ENCODE results near the gene C17orf67. TPM values are rescaled to one million over a fixed set of nuclear protein-coding genes. Genes with fewer than 3 reads are reported as not detected.

The C17orf67 gene
- total RNA-seq, 3 donors from 2014 or later, result 2.0 to 2.3 (median 2.2) TPM

- ATAC-seq (no peak), DNase-seq (no peak)
- Mint-ChIP-seq H3K36me3 (ENCODE audit: insufficient read depth) (peaks cover 13% of the 10 kb centered on the region), H3K9me3 (no peaks in the 10 kb centered on the region), H3K4me3 (no peak overlapping the region), H3K4me1 (ENCODE audit: low read depth) (no peaks in the 10 kb centered on the region), H3K27me3 (ENCODE audit: low read depth) (no peaks in the 10 kb centered on the region)
These were observed 26.0 kb downstream of the C17orf67 start for GRCh38 chr17:56807723-56808122.

- Mint-ChIP-seq H3K9me3 (no peaks in the 10 kb centered on the region), H3K36me3 (ENCODE audit: insufficient read depth) (peaks cover 10% of the 10 kb centered on the region), H3K4me1 (ENCODE audit: low read depth) (no peaks in the 10 kb centered on the region), H3K4me3 (no peak overlapping the region), H3K27me3 (ENCODE audit: low read depth) (no peaks in the 10 kb centered on the region)
- ATAC-seq, result no peak
- DNase-seq, result no peak
These were observed 26.8 kb downstream of the C17orf67 start for GRCh38 chr17:56806949-56807348.

- Mint-ChIP-seq H3K36me3 (ENCODE audit: insufficient read depth) (peaks cover 8% of the 10 kb centered on the region), H3K4me3 (no peak overlapping the region), H3K27me3 (ENCODE audit: low read depth) (no peaks in the 10 kb centered on the region), H3K9me3 (no peaks in the 10 kb centered on the region), H3K4me1 (ENCODE audit: low read depth) (no peaks in the 10 kb centered on the region)
- no peak for DNase-seq
- ATAC-seq, result no peak
These were observed 29.3 kb downstream of the C17orf67 start for GRCh38 chr17:56804454-56804853.

- Mint-ChIP-seq H3K27me3 (ENCODE audit: low read depth) (no peaks in the 10 kb centered on the region), H3K36me3 (ENCODE audit: insufficient read depth) (peaks cover 10% of the 10 kb centered on the region), H3K4me3 (no peak overlapping the region), H3K9me3 (no peaks in the 10 kb centered on the region), H3K4me1 (ENCODE audit: low read depth) (no peaks in the 10 kb centered on the region)
- ATAC-seq (no peak), DNase-seq (no peak)
These were observed 30.6 kb downstream of the C17orf67 start for GRCh38 chr17:56803071-56803470.

- H3K4me3 Mint-ChIP-seq, result no peak overlapping the region
- peaks cover 7% of the 10 kb centered on the region for H3K36me3 Mint-ChIP-seq (ENCODE audit: insufficient read depth)
- H3K27me3 Mint-ChIP-seq (ENCODE audit: low read depth), result no peaks in the 10 kb centered on the region
- DNase-seq (no peak), ATAC-seq (no peak)
- no peaks in the 10 kb centered on the region for H3K4me1 Mint-ChIP-seq (ENCODE audit: low read depth)
- H3K9me3 Mint-ChIP-seq, result no peaks in the 10 kb centered on the region
These were observed 32.1 kb downstream of the C17orf67 start for GRCh38 chr17:56801459-56802178.

GRCh38 chr17:56798916-56799315 is 34.8 kb downstream of the C17orf67 start:
- H3K4me3 Mint-ChIP-seq, result no peak overlapping the region
- peaks cover 11% of the 10 kb centered on the region for H3K36me3 Mint-ChIP-seq (ENCODE audit: insufficient read depth)
- ATAC-seq, result no peak
- no peak for DNase-seq
- H3K4me1 Mint-ChIP-seq (ENCODE audit: low read depth), result no peaks in the 10 kb centered on the region
- no peaks in the 10 kb centered on the region for H3K9me3 Mint-ChIP-seq
- no peaks in the 10 kb centered on the region for H3K27me3 Mint-ChIP-seq (ENCODE audit: low read depth)

- no peak overlapping the region for H3K4me3 Mint-ChIP-seq
- H3K9me3 Mint-ChIP-seq, result no peaks in the 10 kb centered on the region
- H3K4me1 Mint-ChIP-seq (ENCODE audit: low read depth), result no peaks in the 10 kb centered on the region
- peaks cover 14% of the 10 kb centered on the region for H3K36me3 Mint-ChIP-seq (ENCODE audit: insufficient read depth)
- DNase-seq, result no peak
- ATAC-seq, result no peak
- H3K27me3 Mint-ChIP-seq (ENCODE audit: low read depth), result no peaks in the 10 kb centered on the region
These were observed 37.2 kb downstream of the C17orf67 start for GRCh38 chr17:56796536-56796935.

GRCh38 chr17:56795221-56795865 is 38.4 kb downstream of the C17orf67 start:
- Mint-ChIP-seq H3K9me3 (no peaks in the 10 kb centered on the region), H3K36me3 (ENCODE audit: insufficient read depth) (peaks cover 13% of the 10 kb centered on the region), H3K4me1 (ENCODE audit: low read depth) (no peaks in the 10 kb centered on the region), H3K4me3 (no peak overlapping the region), H3K27me3 (ENCODE audit: low read depth) (no peaks in the 10 kb centered on the region)
- ATAC-seq, result no peak
- no peak for DNase-seq

- Mint-ChIP-seq H3K4me3 (no peak overlapping the region), H3K9me3 (no peaks in the 10 kb centered on the region), H3K27me3 (ENCODE audit: low read depth) (no peaks in the 10 kb centered on the region), H3K36me3 (ENCODE audit: insufficient read depth) (peaks cover 12% of the 10 kb centered on the region), H3K4me1 (ENCODE audit: low read depth) (no peaks in the 10 kb centered on the region)
- no peak for ATAC-seq
- no peak for DNase-seq
These were observed 39.8 kb downstream of the C17orf67 start for GRCh38 chr17:56793957-56794356.

GRCh38 chr17:56793531-56793930 is 40.2 kb downstream of the C17orf67 start:
- H3K4me3 Mint-ChIP-seq, result no peak overlapping the region
- no peaks in the 10 kb centered on the region for H3K4me1 Mint-ChIP-seq (ENCODE audit: low read depth)
- no peaks in the 10 kb centered on the region for H3K9me3 Mint-ChIP-seq
- no peak for DNase-seq
- H3K27me3 Mint-ChIP-seq (ENCODE audit: low read depth), result no peaks in the 10 kb centered on the region
- H3K36me3 Mint-ChIP-seq (ENCODE audit: insufficient read depth), result peaks cover 12% of the 10 kb centered on the region
- ATAC-seq, result no peak

- Mint-ChIP-seq H3K27me3 (ENCODE audit: low read depth) (no peaks in the 10 kb centered on the region), H3K4me1 (ENCODE audit: low read depth) (peaks cover 5% of the 10 kb centered on the region), H3K36me3 (ENCODE audit: insufficient read depth) (peaks cover 10% of the 10 kb centered on the region), H3K4me3 (no peak overlapping the region), H3K9me3 (no peaks in the 10 kb centered on the region)
- no peak for DNase-seq
- no peak for ATAC-seq
These were observed 41.5 kb downstream of the C17orf67 start for GRCh38 chr17:56792267-56792666.

- H3K9me3 Mint-ChIP-seq, result no peaks in the 10 kb centered on the region
- peaks cover 2% of the 10 kb centered on the region for H3K36me3 Mint-ChIP-seq (ENCODE audit: insufficient read depth)
- ATAC-seq, result peak; percentile 98 to 99
- DNase-seq, result peak; percentile 28
- H3K27me3 Mint-ChIP-seq (ENCODE audit: low read depth), result peaks cover 1% of the 10 kb centered on the region
- peak overlapping the region; percentile 56 for H3K4me3 Mint-ChIP-seq
- peaks cover 27% of the 10 kb centered on the region for H3K4me1 Mint-ChIP-seq (ENCODE audit: low read depth)
These were observed 46.7 kb downstream of the C17orf67 start for GRCh38 chr17:56786989-56787482.

- H3K9me3 Mint-ChIP-seq, result no peaks in the 10 kb centered on the region
- no peak for DNase-seq
- peaks cover 27% of the 10 kb centered on the region for H3K4me1 Mint-ChIP-seq (ENCODE audit: low read depth)
- H3K4me3 Mint-ChIP-seq, result no peak overlapping the region
- peaks cover 6% of the 10 kb centered on the region for H3K27me3 Mint-ChIP-seq (ENCODE audit: low read depth)
- peaks cover 2% of the 10 kb centered on the region for H3K36me3 Mint-ChIP-seq (ENCODE audit: insufficient read depth)
- ATAC-seq, result no peak
These were observed 47.6 kb downstream of the C17orf67 start for GRCh38 chr17:56785997-56786680.

- Mint-ChIP-seq H3K4me1 (ENCODE audit: low read depth) (peaks cover 29% of the 10 kb centered on the region), H3K27me3 (ENCODE audit: low read depth) (peaks cover 6% of the 10 kb centered on the region), H3K36me3 (ENCODE audit: insufficient read depth) (peaks cover 2% of the 10 kb centered on the region), H3K4me3 (no peak overlapping the region), H3K9me3 (no peaks in the 10 kb centered on the region)
- ATAC-seq, result no peak
- DNase-seq, result no peak
These were observed 48.3 kb downstream of the C17orf67 start for GRCh38 chr17:56785405-56785804.

Measured in activated T-cell treated with anti-CD3 and anti-CD28 coated beads, Interleukin-2, amount 50 U/mL, for 4 hours (primary cell).